Measurements from ENCODE around the gene EPDR1.

EPDR1 gene

GRCh38 chr7:37920305-37920848, at the start of gene EPDR1:
Gene EPDR1 (plus strand): TSS chr7:37920640. CDS start chr7:37920940, 300 bp downstream.
- Mint-ChIP-seq H3K27ac (no peak within 1 kb of the TSS), H3K4me3 (peak within 1 kb of the TSS; percentile 65), H3K4me1 (ENCODE audit: low read depth) (peaks cover 6% of the 10 kb centered on the region), H3K9me3 (no peaks in the 10 kb centered on the region), H3K36me3 (ENCODE audit: low read depth) (peaks cover 1% of the 10 kb centered on the region), H3K27me3 (ENCODE audit: low read depth) (peaks cover 65% of the 10 kb centered on the region)

DNA sequence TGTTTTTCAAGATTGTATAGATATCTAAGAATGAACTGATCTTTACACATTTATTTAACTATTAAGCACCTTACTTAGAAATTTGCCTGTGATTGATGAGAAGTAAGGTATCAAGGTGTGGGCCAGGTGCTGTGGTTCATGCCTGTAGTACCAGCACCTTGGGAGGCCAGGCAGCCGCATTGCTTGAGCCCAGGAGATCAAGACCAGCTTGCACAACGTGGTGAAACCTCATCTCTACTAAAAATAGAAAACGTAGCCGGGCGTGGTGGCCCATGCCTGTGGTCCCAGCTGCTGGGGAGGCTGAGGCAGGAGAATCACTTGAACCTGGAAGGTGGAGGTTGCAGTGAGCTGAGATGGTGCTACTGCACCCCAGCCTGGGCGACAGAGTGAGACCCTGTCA, 38.4 kb upstream of the EPDR1 start:
- Mint-ChIP-seq H3K27me3 (ENCODE audit: low read depth) (peaks cover 11% of the 10 kb centered on the region), H3K4me3 (no peak overlapping the region), H3K27ac (no peak overlapping the region), H3K9me3 (no peaks in the 10 kb centered on the region), H3K4me1 (ENCODE audit: low read depth) (no peaks in the 10 kb centered on the region), H3K36me3 (ENCODE audit: low read depth) (no peaks in the 10 kb centered on the region)

- H3K9me3 Mint-ChIP-seq, result no peaks in the 10 kb centered on the region
- no peak overlapping the region for H3K27ac Mint-ChIP-seq
- H3K4me1 Mint-ChIP-seq (ENCODE audit: low read depth), result no peaks in the 10 kb centered on the region
- no peaks in the 10 kb centered on the region for H3K36me3 Mint-ChIP-seq (ENCODE audit: low read depth)
- no peak overlapping the region for H3K4me3 Mint-ChIP-seq
- H3K27me3 Mint-ChIP-seq (ENCODE audit: low read depth), result peaks cover 18% of the 10 kb centered on the region
Measured at GRCh38 chr7:37893359-37893758, 27.1 kb upstream of the EPDR1 start.

DNA sequence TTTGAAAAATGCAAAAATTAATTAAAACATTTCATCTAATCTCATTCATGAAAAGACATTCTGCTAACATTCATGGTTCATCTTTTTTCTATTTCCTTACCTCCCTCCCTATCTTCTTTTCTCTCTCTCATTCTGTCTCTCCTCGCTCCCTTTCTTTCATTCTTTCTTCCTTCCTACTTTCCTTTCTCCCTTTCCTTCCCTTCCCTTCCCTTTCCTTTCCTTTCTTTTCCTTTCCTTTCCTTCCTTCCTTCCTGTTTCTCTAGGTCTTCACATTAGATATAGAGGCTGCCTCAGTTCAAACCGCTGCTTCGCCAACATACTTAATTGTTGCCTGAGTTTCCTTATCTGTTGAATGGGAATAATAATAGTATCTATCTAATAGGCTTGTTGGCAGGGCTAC, 25.8 kb upstream of the EPDR1 start:
- Mint-ChIP-seq H3K9me3 (no peaks in the 10 kb centered on the region), H3K4me1 (ENCODE audit: low read depth) (no peaks in the 10 kb centered on the region), H3K4me3 (no peak overlapping the region), H3K36me3 (ENCODE audit: low read depth) (no peaks in the 10 kb centered on the region), H3K27ac (no peak overlapping the region), H3K27me3 (ENCODE audit: low read depth) (peaks cover 12% of the 10 kb centered on the region)

- H3K27me3 Mint-ChIP-seq (ENCODE audit: low read depth), result peaks cover 6% of the 10 kb centered on the region
- H3K27ac Mint-ChIP-seq, result no peak overlapping the region
- H3K4me3 Mint-ChIP-seq, result no peak overlapping the region
- H3K4me1 Mint-ChIP-seq (ENCODE audit: low read depth), result no peaks in the 10 kb centered on the region
- no peaks in the 10 kb centered on the region for H3K9me3 Mint-ChIP-seq
- H3K36me3 Mint-ChIP-seq (ENCODE audit: low read depth), result no peaks in the 10 kb centered on the region
Measured at GRCh38 chr7:37899712-37900247, 20.7 kb upstream of the EPDR1 start.

GRCh38 chr7:37901236-37901827, 19.1 kb upstream of the EPDR1 start:
- no peak overlapping the region for H3K27ac Mint-ChIP-seq
- H3K27me3 Mint-ChIP-seq (ENCODE audit: low read depth), result peaks cover 9% of the 10 kb centered on the region
- no peaks in the 10 kb centered on the region for H3K36me3 Mint-ChIP-seq (ENCODE audit: low read depth)
- no peaks in the 10 kb centered on the region for H3K4me1 Mint-ChIP-seq (ENCODE audit: low read depth)
- H3K4me3 Mint-ChIP-seq, result no peak overlapping the region
- no peaks in the 10 kb centered on the region for H3K9me3 Mint-ChIP-seq

DNA sequence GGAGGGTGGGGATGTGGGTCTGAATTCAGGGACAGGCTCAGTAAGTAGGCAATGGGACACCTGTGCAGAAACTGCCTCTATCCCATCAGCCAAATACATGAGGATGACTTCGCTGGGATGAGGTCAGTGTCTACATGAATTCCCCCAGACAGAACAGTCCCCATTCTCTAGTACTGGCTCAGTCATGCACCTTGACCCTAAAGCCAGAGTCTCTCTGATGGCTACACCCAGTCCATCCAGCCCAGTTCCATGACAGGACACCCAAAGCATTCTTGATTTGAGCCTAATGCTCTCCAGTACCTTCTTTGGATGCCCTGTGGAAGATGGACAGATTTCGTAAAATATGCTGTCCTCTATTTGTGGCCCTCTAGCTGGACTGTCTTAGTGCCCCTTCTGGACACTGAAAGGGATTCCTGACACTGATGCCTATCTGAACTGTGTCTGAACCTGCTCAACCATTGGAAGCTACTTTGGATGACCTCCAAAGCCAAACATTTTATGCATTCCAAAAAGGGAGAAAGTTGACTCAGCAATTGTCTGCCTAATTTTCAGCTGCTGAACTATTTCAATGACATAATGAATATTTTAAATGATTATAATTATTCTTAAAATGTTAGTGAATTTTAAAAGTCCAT, 18.4 kb upstream of the EPDR1 start:
- H3K9me3 Mint-ChIP-seq, result no peaks in the 10 kb centered on the region
- no peak overlapping the region for H3K4me3 Mint-ChIP-seq
- H3K36me3 Mint-ChIP-seq (ENCODE audit: low read depth), result no peaks in the 10 kb centered on the region
- H3K27me3 Mint-ChIP-seq (ENCODE audit: low read depth), result peaks cover 9% of the 10 kb centered on the region
- H3K27ac Mint-ChIP-seq, result no peak overlapping the region
- no peaks in the 10 kb centered on the region for H3K4me1 Mint-ChIP-seq (ENCODE audit: low read depth)

GRCh38 chr7:37908221-37908788, 12.1 kb upstream of the EPDR1 start:
- no peaks in the 10 kb centered on the region for H3K36me3 Mint-ChIP-seq (ENCODE audit: low read depth)
- no peak overlapping the region for H3K27ac Mint-ChIP-seq
- H3K9me3 Mint-ChIP-seq, result no peaks in the 10 kb centered on the region
- no peak overlapping the region for H3K4me3 Mint-ChIP-seq
- H3K27me3 Mint-ChIP-seq (ENCODE audit: low read depth), result peaks cover 21% of the 10 kb centered on the region
- no peaks in the 10 kb centered on the region for H3K4me1 Mint-ChIP-seq (ENCODE audit: low read depth)

DNA sequence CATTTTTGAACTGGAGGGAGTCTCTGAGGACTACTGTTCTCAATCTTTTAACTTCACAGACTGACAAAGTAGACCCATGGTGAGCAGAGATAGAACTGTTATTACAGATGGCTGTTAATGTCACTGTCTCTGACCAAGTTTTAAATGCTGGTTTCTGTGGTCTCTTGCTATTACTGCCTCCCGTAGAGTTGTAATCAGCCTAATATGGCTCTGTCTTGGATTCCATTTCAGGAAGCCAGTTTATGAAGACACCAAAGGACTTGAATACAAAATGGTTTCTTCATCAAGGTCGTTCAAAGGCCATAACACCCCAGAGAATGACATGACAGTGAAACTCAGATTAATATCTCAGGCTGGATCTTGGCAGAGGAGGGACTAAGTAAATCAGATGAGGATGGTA, 7.7 kb upstream of the EPDR1 start:
- H3K27ac Mint-ChIP-seq, result no peak overlapping the region
- H3K9me3 Mint-ChIP-seq, result no peaks in the 10 kb centered on the region
- peaks cover 4% of the 10 kb centered on the region for H3K4me1 Mint-ChIP-seq (ENCODE audit: low read depth)
- H3K27me3 Mint-ChIP-seq (ENCODE audit: low read depth), result peaks cover 48% of the 10 kb centered on the region
- no peak overlapping the region for H3K4me3 Mint-ChIP-seq
- H3K36me3 Mint-ChIP-seq (ENCODE audit: low read depth), result no peaks in the 10 kb centered on the region

DNA sequence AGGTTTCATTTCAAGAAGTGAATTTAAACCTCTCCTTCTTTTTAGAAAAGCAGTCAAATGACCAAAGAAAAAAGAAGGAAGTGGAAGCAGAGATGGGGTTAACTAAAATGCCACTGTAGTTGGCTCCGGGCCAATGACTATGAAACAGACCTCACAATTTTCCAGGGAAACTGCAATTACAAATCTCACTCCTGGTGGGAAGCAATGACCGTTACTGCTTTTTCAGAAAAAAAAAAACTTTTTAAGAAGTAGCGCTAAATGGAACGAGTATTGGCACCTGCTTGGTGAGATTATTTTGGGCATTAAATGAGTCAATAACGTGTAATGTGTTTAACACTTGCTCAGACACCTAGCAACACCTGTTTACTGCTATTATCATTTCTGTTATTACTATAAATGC, 5.0 kb upstream of the EPDR1 start:
- Mint-ChIP-seq H3K9me3 (no peaks in the 10 kb centered on the region), H3K36me3 (ENCODE audit: low read depth) (peaks cover 1% of the 10 kb centered on the region), H3K4me3 (no peak overlapping the region), H3K27me3 (ENCODE audit: low read depth) (peaks cover 74% of the 10 kb centered on the region), H3K4me1 (ENCODE audit: low read depth) (peaks cover 6% of the 10 kb centered on the region), H3K27ac (no peak overlapping the region)

DNA sequence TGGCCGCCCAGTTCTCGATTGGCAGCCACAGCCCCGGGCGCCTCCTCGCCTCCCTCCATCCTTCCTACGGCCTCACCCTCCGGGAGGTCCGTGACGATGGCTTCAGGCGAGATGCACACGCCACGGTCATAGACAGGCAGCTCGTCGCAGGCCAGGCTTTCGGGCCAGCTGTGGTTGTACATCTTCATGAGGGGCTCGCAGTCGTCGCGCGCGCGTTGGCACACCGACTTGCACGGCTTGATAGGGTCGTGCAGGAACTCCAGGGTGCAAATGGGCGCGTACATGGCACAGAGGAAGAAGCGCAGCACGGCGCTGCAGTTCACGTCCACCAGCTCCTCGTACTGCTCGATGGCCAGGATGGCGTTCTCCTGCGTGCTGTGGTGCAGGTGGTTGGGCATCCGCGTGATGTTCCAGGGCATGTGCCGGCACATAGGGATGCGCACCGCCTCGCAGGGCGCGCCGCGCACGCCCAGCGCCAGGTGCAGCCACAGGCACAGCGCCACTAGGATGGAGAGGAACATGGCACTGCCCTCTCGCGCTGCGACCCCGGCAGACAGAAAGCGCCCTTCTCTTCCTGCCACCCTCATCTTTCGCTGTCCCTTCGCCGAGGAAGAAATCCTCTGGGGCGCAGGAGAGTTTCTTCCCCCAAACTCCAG, 4.3 kb upstream of the EPDR1 start:
- peaks cover 1% of the 10 kb centered on the region for H3K36me3 Mint-ChIP-seq (ENCODE audit: low read depth)
- no peaks in the 10 kb centered on the region for H3K9me3 Mint-ChIP-seq
- no peak overlapping the region for H3K4me3 Mint-ChIP-seq
- H3K4me1 Mint-ChIP-seq (ENCODE audit: low read depth), result peaks cover 6% of the 10 kb centered on the region
- peaks cover 77% of the 10 kb centered on the region for H3K27me3 Mint-ChIP-seq (ENCODE audit: low read depth)
- H3K27ac Mint-ChIP-seq, result no peak overlapping the region

GRCh38 chr7:37916673-37917660, 3.5 kb upstream of the EPDR1 start, which contains the start of gene SFRP4:
Gene SFRP4 (minus strand): TSS chr7:37916817. CDS start chr7:37916537, 280 bp downstream.
- Mint-ChIP-seq H3K27me3 (ENCODE audit: low read depth) (peaks cover 84% of the 10 kb centered on the region), H3K4me3 (no peak within 1 kb of the TSS), H3K4me1 (ENCODE audit: low read depth) (peaks cover 6% of the 10 kb centered on the region), H3K9me3 (no peaks in the 10 kb centered on the region), H3K36me3 (ENCODE audit: low read depth) (peaks cover 1% of the 10 kb centered on the region), H3K27ac (no peak within 1 kb of the TSS)

DNA sequence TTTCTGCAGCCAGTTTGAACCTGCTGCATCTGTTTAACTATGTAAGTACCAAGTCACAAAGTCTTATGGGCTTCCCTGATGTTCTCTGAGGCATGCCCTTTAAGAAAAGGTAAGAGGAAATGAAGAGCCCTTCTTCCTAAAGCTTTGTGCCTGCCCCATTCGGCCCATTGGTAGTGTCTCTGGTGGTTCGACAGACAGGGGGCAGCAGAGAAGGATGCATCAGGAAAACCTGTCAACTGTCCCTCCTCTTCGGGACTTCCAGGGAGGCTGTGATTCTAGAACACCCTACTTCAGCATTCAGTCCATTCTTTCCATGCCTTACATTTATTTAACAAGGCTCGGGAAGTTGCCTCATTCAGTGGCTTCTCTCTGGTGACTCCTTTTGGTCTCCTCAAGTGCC, 1.9 kb upstream of the EPDR1 start:
- Mint-ChIP-seq H3K27me3 (ENCODE audit: low read depth) (peaks cover 76% of the 10 kb centered on the region), H3K27ac (no peak overlapping the region), H3K9me3 (no peaks in the 10 kb centered on the region), H3K4me3 (no peak overlapping the region), H3K4me1 (ENCODE audit: low read depth) (peaks cover 6% of the 10 kb centered on the region), H3K36me3 (ENCODE audit: low read depth) (peaks cover 1% of the 10 kb centered on the region)
